Suprapubic skin (tissue), 4 donors: ENCODE data around the gene PSME3.

Experiments used
- EP300 ChIP-seq: sonication (generic); formaldehyde crosslinking; IDR thresholded peaks from one replicate; pipeline ENCODE4 v1.6.1; 2017; ENCODE audit warnings: antibody characterized with exemption
- POLR2A ChIP-seq, 2 donors: fragments of 450-650 bp; IDR thresholded peaks; one replicate each; pipeline ENCODE4 v1.6.1; 2017; ENCODE audit warnings: antibody characterized with exemption in 2 of 2, mild to moderate bottlenecking in 2 of 2, moderate library complexity in 2 of 2
- POLR2AphosphoS5 ChIP-seq, 3 donors: sonication (generic); formaldehyde crosslinking; IDR thresholded peaks; one replicate each; pipeline ENCODE4 v1.6.1; 2017; ENCODE audit warnings: antibody characterized with exemption in 3 of 3
- TF ChIP-seq, protein P1 (sequence below), 2 donors: fragments of 200-600 bp in 1 of 2; fragments of 450-650 bp in 1 of 2; sonication (generic) in 1 of 2; IDR thresholded peaks; one replicate each; pipeline ENCODE4 v1.5.1; 2016 to 2019; ENCODE audit warnings: antibody characterized with exemption in 2 of 2, mild to moderate bottlenecking in 1 of 2, moderate library complexity in 1 of 2

DNA sequence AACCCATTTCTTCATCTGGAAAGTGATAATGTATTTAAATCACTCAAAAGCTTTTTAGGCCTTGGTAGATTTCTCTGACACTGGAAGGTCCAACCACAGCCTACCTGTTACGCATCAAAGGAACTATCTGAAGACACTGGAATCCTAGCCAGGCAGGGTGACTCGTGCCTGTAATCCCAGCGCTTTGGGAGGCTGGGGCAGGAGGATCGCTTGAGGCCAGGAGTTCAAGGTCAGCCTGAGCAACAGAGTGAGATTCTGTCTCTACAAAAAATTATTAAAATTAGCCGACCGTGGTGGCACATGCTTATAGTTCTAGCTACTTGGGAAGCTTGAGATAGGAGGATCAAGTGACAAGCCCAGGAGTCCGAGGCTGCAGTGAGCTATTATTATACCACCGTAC is 49.0 kb downstream of the PSME3 start:
- TF ChIP-seq, protein P1, sequence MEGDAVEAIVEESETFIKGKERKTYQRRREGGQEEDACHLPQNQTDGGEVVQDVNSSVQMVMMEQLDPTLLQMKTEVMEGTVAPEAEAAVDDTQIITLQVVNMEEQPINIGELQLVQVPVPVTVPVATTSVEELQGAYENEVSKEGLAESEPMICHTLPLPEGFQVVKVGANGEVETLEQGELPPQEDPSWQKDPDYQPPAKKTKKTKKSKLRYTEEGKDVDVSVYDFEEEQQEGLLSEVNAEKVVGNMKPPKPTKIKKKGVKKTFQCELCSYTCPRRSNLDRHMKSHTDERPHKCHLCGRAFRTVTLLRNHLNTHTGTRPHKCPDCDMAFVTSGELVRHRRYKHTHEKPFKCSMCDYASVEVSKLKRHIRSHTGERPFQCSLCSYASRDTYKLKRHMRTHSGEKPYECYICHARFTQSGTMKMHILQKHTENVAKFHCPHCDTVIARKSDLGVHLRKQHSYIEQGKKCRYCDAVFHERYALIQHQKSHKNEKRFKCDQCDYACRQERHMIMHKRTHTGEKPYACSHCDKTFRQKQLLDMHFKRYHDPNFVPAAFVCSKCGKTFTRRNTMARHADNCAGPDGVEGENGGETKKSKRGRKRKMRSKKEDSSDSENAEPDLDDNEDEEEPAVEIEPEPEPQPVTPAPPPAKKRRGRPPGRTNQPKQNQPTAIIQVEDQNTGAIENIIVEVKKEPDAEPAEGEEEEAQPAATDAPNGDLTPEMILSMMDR (IDR thresholded peaks at IDR 0.05) = no peak
- TF ChIP-seq POLR2AphosphoS5 (IDR thresholded peaks at IDR 0.05) = no peak
- no peak for TF ChIP-seq POLR2A (IDR thresholded peaks at IDR 0.05)
- no peak for TF ChIP-seq EP300
